GM21367 (cell line): ENCODE measurements around the gene ETV6.

Experiments
- ATAC-seq: cut with Tn5 transposase; IDR thresholded peaks from one replicate; pipeline ENCODE4 v1.9.1; 2021; ENCODE audit not compliant: unreplicated experiment

ETV6 gene

GRCh38 chr12:11693601-11694000 is 44.1 kb downstream of the ETV6 start:
- ATAC-seq: no peak

- no peak for ATAC-seq
Measured at GRCh38 chr12:11694528-11694927, 45.1 kb downstream of the ETV6 start.

DNA sequence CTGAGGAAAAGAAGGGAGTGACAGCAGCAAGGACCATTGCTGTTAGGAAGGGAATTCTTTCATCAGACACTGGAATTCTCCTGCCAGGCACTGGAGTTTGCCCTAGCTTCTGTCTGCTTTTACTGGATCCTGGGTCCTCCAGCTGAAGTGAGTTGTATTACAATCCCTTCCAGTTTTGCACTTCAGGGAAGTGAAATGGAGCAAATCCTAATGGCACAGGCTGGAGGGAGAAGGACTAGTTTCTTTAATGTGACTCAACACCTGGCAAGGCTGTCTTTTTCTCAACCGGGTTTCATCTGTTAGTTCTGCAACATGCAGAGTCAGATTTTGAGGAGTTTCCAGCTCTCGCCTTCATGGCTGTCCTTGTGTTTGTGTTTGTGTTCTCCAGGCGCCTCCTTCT is 45.8 kb downstream of the ETV6 start:
- no peak for ATAC-seq

DNA sequence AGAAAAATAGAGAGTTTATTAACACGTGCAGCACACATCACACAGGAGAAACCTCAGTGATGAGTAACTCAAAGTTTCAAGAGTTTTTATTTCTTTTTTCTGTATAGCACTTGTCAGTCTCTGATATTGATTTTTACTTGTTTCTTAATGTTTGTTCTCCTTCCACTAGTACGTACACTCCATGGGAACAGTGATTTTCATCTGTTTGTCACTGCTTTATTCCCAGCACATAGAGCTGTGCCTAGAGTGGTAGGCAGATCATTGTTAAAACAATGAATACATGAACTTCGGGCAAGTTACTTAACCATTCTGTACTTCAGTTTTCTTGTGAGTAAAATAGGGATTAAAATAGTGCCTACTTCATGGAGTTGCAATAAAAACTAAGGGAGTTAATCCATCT is 46.6 kb downstream of the ETV6 start:
- ATAC-seq: no peak

DNA sequence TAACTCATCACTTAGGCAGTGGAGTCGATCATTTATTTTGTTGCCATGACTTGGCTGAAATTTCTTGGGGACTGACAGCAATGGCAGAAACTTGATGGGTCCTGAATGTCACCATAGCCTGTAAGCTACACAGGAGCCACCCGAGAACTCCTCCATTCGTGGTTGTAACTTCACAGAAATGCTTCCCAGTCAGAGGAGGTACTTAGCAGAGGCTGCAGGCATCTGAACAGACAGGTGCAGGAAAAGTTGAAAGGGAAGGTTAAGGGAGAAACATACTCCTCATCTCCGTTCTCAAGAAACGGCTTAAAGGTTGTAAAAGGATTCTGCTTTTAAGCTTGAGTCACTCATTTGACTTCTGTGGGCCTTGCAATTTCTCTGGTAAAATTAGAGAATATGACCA is 47.7 kb downstream of the ETV6 start:
- ATAC-seq: no peak

- no peak for ATAC-seq
Measured at GRCh38 chr12:11697670-11698387, 48.4 kb downstream of the ETV6 start.

GRCh38 chr12:11698729-11699128 is 49.3 kb downstream of the ETV6 start:
- no peak for ATAC-seq

GRCh38 chr12:11701433-11701832 is 52.0 kb downstream of the ETV6 start:
- ATAC-seq: no peak

DNA sequence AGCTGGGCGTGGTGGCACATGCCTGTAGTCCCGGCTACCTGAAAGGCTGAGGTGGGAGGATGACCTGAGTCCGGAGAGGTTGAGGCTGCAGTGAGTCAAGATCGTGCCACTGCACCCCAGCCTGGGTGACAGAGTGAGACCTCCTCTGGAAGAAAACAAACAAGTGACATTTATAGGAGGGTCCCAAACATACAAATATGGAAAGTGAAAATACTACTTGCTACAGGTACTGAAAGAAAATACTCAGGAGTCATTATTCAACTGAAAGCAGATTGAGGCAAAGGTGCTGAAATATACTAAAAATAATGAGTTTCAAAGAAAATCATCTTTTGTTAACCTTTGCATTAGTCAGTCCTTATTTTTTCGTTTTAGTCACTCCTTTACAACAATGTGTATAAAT is 53.5 kb downstream of the ETV6 start:
- ATAC-seq: no peak

- ATAC-seq: no peak
Measured at GRCh38 chr12:11703378-11703777, 53.9 kb downstream of the ETV6 start.

DNA sequence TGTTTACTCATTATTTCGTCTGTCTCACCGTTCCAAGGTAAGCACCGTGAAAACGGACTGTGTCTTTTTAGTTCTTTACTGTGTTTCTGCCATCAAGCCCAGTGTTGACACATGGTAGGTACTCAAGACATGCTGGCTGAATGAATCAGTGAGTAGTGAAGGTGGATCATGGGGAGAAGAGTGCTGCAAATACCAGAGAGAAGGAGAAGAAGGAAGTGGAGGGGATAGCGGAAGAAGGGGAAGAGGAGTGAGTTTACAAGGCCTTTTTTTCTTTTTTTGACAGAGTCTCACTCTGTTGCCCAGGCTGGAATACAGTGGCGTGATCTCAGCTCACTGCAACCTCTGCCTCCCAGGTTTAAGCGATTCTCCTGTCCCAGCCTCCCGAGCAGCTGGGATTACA is 54.6 kb downstream of the ETV6 start:
- no peak for ATAC-seq

- no peak for ATAC-seq
Measured at GRCh38 chr12:11705010-11705409, 55.5 kb downstream of the ETV6 start.

DNA sequence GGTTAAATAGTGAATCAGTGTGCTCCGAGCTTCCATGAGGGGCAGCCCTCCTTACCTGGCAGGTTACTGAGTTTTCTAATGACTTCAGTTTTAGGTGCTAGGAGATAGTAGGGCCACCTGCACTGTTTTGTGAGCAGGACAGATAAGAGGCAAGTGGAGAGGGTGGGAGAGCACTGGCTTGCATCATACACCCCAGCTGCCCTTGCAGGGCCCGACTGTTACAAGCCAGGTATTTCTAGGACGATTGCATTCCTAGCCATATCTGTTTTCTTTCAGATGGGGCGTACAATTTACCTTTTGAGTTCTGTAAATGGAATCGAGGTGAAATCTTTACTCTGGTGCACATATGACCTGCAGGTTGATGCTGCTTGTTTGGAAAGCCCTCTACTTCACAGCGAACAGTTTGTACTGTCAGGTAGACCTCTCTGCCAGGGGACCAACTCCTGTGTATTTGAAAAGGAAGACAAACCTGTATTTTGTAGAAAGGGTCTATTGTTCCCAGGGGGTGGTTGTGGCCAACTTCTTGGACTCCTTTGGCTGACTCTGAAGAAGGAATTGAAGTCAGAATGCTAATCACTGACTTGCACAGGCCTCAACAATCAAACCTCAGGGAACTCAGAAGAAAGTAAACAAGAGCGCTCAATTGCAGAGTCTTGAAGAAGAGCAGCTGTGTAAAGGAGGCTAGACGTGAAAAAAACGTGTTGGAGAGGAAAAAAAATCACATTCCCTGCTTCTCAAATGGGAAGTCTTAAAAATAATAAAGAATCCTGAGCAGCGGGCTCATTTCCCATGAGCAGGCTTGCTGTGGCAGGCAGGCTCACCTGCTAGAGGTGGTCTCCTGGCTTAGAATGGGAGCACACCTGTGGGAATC is 57.3 kb downstream of the ETV6 start:
- ATAC-seq: no peak

DNA sequence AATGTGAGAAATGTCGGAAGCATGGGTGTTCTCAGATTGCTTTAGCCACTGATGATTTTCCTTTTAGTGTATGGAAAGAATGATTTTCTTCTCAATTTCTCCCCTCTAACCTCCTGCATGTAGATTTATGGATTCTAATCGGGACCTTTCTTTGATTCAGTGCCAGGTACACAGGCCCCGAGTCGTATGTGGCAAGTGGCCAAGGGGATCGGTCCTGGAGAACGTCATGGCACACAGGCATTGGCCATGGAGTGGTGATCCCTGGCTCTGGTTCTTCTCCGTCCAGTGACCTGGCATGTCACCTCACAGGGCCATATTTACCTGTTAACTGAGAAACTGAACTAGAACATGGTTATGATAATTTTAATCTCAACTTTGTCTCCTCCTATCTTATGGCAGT is 58.1 kb downstream of the ETV6 start:
- no peak for ATAC-seq

- no peak for ATAC-seq
Measured at GRCh38 chr12:11709513-11709912, 60.0 kb downstream of the ETV6 start.

- ATAC-seq: no peak
Measured at GRCh38 chr12:11710431-11710830, 61.0 kb downstream of the ETV6 start.

GRCh38 chr12:11710906-11711305 is 61.4 kb downstream of the ETV6 start:
- ATAC-seq: no peak

- ATAC-seq: no peak
Measured at GRCh38 chr12:11711651-11712327, 62.3 kb downstream of the ETV6 start.

DNA sequence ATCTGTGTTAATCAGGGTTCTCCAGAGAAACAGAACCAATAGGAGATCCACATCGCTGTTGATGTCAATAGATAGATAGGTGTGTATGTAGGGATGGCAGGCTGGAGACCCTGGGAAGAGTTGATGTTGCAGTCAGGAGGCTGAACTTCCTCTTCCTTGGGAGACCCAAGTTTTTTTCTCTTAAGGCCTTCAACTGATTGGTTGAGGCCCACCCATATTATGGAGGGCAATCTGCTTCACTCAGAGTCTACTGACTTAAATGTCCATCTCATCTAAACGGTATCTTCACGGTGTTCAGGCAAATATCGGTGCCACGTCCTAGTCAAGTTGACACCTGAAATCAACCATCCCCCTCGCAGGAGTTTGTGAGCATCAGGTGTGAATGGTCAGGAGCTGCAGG is 63.0 kb downstream of the ETV6 start:
- no peak for ATAC-seq

- ATAC-seq: no peak
Measured at GRCh38 chr12:11713202-11713601, 63.7 kb downstream of the ETV6 start.

GRCh38 chr12:11714626-11715025 is 65.2 kb downstream of the ETV6 start:
- ATAC-seq: no peak

DNA sequence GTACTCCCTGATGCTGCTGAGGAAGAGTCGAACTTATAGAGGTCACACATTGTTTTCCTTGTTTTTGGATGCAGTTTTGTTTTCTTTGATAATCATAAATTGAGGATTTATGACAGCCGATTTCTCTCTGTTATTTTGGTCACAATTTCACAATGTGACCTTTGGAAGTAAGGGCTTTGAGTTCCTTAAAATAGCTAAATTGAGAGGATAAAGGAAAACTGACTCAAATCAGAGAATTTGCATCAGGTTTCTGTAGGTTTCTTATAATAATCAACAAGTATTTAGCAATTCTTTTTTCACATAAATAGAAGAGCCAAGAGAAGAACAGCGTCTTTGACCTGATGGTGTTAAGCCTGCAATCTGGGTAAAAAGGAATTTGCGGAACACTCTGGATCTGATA is 66.1 kb downstream of the ETV6 start:
- ATAC-seq: no peak
